GM12878 (cell line): Measurements from ENCODE around the gene SLC12A3. TPM values are rescaled to one million over a fixed set of nuclear protein-coding genes. Genes with fewer than 3 reads are reported as not detected.
A peak's percentile ranks its signal among the peaks of the same experiment; 100 is the strongest.

ENCODE experiments used
- BACH1 ChIP-seq: fragments of 450-650 bp; IDR thresholded peaks from 2 replicates; pipeline ENCODE4 v1.6.1; 2017; ENCODE audit warnings: mild to moderate bottlenecking, borderline replicate concordance
- BMI1 ChIP-seq: fragments of 450-650 bp; IDR thresholded peaks from 2 replicates; pipeline ENCODE4 v1.6.1; 2016; ENCODE audit warnings: mild to moderate bottlenecking, moderate library complexity, borderline replicate concordance
- CHD1 ChIP-seq: IDR thresholded peaks from 2 replicates; pipeline ENCODE4 v1.6.1; 2012; ENCODE audit warnings: low read depth, low read length, improper control_type of control experiment
- FOS ChIP-seq: IDR thresholded peaks from 3 replicates; pipeline ENCODE4 v1.6.1; 2011; ENCODE audit warnings: borderline replicate concordance; ENCODE audit not compliant: insufficient read length; ENCODE audit errors: extremely low read depth
- IKZF1 ChIP-seq: fragments of 450-650 bp; conservative IDR thresholded peaks from 2 replicates; pipeline ENCODE4 v1.6.1; 2017; ENCODE audit warnings: antibody characterized with exemption, mild to moderate bottlenecking
- IRF3 ChIP-seq: fragments of 450-650 bp; IDR thresholded peaks from 2 replicates; pipeline ENCODE4 v1.6.1; 2014; ENCODE audit warnings: mild to moderate bottlenecking
- MEF2B ChIP-seq: fragments of 450-650 bp; IDR thresholded peaks from 2 replicates; pipeline ENCODE4 v1.6.1; 2018; ENCODE audit warnings: mild to moderate bottlenecking, moderate library complexity; ENCODE audit not compliant: partially characterized antibody, poor library complexity, severe bottlenecking
- NR2C2 ChIP-seq: IDR thresholded peaks from 2 replicates; pipeline ENCODE4 v1.6.1; 2011; ENCODE audit warnings: borderline replicate concordance, low read depth; ENCODE audit not compliant: control insufficient read depth, insufficient read length
- PAX8 ChIP-seq: fragments of 450-650 bp; IDR thresholded peaks from 2 replicates; pipeline ENCODE4 v1.6.1; 2017; ENCODE audit warnings: mild to moderate bottlenecking, moderate library complexity
- POLR2A ChIP-seq: IDR thresholded peaks from 2 replicates; pipeline ENCODE4 v1.6.1; 2011; ENCODE audit warnings: low read depth, mild to moderate bottlenecking, low read length
- POLR2AphosphoS2 ChIP-seq: IDR thresholded peaks from 2 replicates; pipeline ENCODE4 v1.6.1; 2011; ENCODE audit warnings: low read depth, mild to moderate bottlenecking, low read length, improper control_type of control experiment, moderate library complexity
- POU2F2 ChIP-seq: IDR thresholded peaks from 3 replicates; pipeline ENCODE4 v1.6.1; 2011; ENCODE audit warnings: low read depth, mild to moderate bottlenecking, low read length, borderline replicate concordance
- SMAD5 ChIP-seq: IDR thresholded peaks from 2 replicates; pipeline ENCODE4 v1.6.1; 2016; ENCODE audit warnings: antibody characterized with exemption, low read depth
- SMARCA5 ChIP-seq: fragments of 450-650 bp; IDR thresholded peaks from 2 replicates; pipeline ENCODE4 v1.6.1; 2017; ENCODE audit warnings: mild to moderate bottlenecking
- STAT3 ChIP-seq: IDR thresholded peaks from 2 replicates; pipeline ENCODE4 v1.6.1; 2011; ENCODE audit warnings: low read depth, low read length, improper control_type of control experiment
- ZBTB4 ChIP-seq: fragments of 450-650 bp; formaldehyde crosslinking; IDR thresholded peaks from 2 replicates; pipeline ENCODE4 v1.4.0; 2022; ENCODE audit warnings: mild to moderate bottlenecking, moderate library complexity
- ZNF384 ChIP-seq: IDR thresholded peaks from 2 replicates; pipeline ENCODE4 v1.6.1; 2012; ENCODE audit warnings: low read depth, mild to moderate bottlenecking, low read length, improper control_type of control experiment, borderline replicate concordance
- polyA plus RNA-seq, 11 experiments: library from polyadenylated mRNA; depleted of rRNA in 4 of 11; unstranded in 6 of 11; stranded (reverse) in 5 of 11; fragments of >200 nt; fragmentation: Nextera tagmentation in 4 of 11; fragmentation: Illumina TruSeq in 1 of 11; extraction: Ambion mirVana in 4 of 11; extraction: Trizol in 1 of 11; gene quantifications; 1 replicate in 1 of 11; 2 replicates in 10 of 11; pipeline versions ENCODE4 v1.2.1 to v1.2.3, GENCODE V29; 2011 to 2016; ENCODE audit warnings: inconsistent platforms in 2 of 11, missing spikeins in 2 of 11, low read depth in 1 of 11
- total RNA-seq, 4 experiments: library from RNA; depleted of rRNA in 3 of 4; stranded (reverse); fragments of >200 nt in 3 of 4; fragmentation: Illumina TruSeq in 1 of 4; extraction: Trizol in 1 of 4; gene quantifications; 2 replicates each; pipeline versions ENCODE4 v1.2.1 to v1.2.3, GENCODE V29; 2013 to 2021

The SLC12A3 gene
- total and polyA plus RNA-seq, 10 of the 15 experiments (the other 5 are each of a cell fraction or from before 2014, with no cell fraction given) = 0.05 to 6.3 (median 3.1) TPM

- TF ChIP-seq ZBTB4 (CRISPR knock-in tag) (peak; percentile 63; the same call in 1 of the 2 replicates), POLR2A (peak; percentile 61), NR2C2 (no peak), IRF3 (no peak), PAX8 (no peak), MEF2B (no peak), BMI1 (peak; percentile 32; the same call in 1 of the 2 replicates), POU2F2 (peak; percentile 56; the same call in 2 of the 3 replicates), FOS (no peak), POLR2AphosphoS2 (0 out of 2 replicates have a peak, but pooled peaks have one; percentile 58), SMARCA5 (no peak), STAT3 (no peak), SMAD5 (peak; percentile 73; the same call in 1 of the 2 replicates), CHD1 (no peak), IKZF1 (0 out of 2 replicates have a peak, but pooled peaks have one; percentile 16), BACH1 (peak; percentile 74; the same call in 1 of the 2 replicates), ZNF384 (no peak)
Observed at GRCh38 chr16:56941856-56942331, 76.9 kb downstream of the SLC12A3 start (continued).
